ENCODE measurements around the gene HHATL.

GRCh38 chr3:42723219-42723618 is 20.6 kb upstream of the HHATL start:
- no peak for TF ChIP-seq EZH2 (IDR thresholded peaks at IDR 0.05)
- TF ChIP-seq POLR2AphosphoS5 (IDR thresholded peaks at IDR 0.05; ENCODE audit: borderline replicate concordance, low read depth, low read length) = no peak
